ENCODE results near the gene OTUD5. TPM values are rescaled to one million over a fixed set of nuclear protein-coding genes. Genes with fewer than 3 reads are reported as not detected.

Gene OTUD5
- polyA plus RNA-seq, 5 donors: 46.3 to 59.4 (median 55.7) TPM

- no peak for DNase-seq
These were observed 17.2 kb upstream of the OTUD5 start for GRCh38 chrX:48974574-48974973.

GRCh38 chrX:48974033-48974432 is 16.6 kb upstream of the OTUD5 start:
- DNase-seq: no peak

GRCh38 chrX:48972220-48973164 is 15.1 kb upstream of the OTUD5 start:
- peak in 1 of 2 donors; percentile 28 for DNase-seq

GRCh38 chrX:48971249-48972219 is 14.1 kb upstream of the OTUD5 start, which contains the start of gene KCND1:
KCND1 (minus strand) TSS chrX:48971844; CDS start chrX:48970271, 1,573 bp downstream.
- peak; percentile 35 to 54 for DNase-seq

GRCh38 chrX:48969471-48969870 is 12.1 kb upstream of the OTUD5 start:
- no peak for DNase-seq

- DNase-seq: no peak
These were observed 11.0 kb upstream of the OTUD5 start for GRCh38 chrX:48968377-48968776.

GRCh38 chrX:48966796-48967579 is 9.6 kb upstream of the OTUD5 start:
- DNase-seq: no peak

- DNase-seq: no peak
These were observed 8.6 kb upstream of the OTUD5 start for GRCh38 chrX:48965959-48966358.

- DNase-seq: peak; percentile 38 to 53
These were observed 4.2 kb upstream of the OTUD5 start for GRCh38 chrX:48961585-48962091.

GRCh38 chrX:48960291-48960690 is 2.9 kb upstream of the OTUD5 start:
- DNase-seq: no peak

GRCh38 chrX:48958635-48959094 is 1.3 kb upstream of the OTUD5 start:
- DNase-seq: peak in 1 of 2 donors; percentile 38

- DNase-seq: peak; percentile 95 to 96
These were observed 624 bp upstream of the OTUD5 start for GRCh38 chrX:48957827-48958634.

GRCh38 chrX:48956728-48957414 is 536 bp downstream of the OTUD5 start:
- no peak for DNase-seq

- no peak for DNase-seq
These were observed 8.8 kb downstream of the OTUD5 start for GRCh38 chrX:48948589-48948988.

GRCh38 chrX:48945517-48946348 is 11.7 kb downstream of the OTUD5 start:
- DNase-seq: no peak

- no peak for DNase-seq
These were observed 14.5 kb downstream of the OTUD5 start for GRCh38 chrX:48942895-48943294.

- DNase-seq: no peak
These were observed 16.9 kb downstream of the OTUD5 start for GRCh38 chrX:48940404-48940955.

Data from right lung (tissue), 5 donors.